Adrenal gland (tissue), 19 donors: ENCODE data around the gene ITGB6. TPM values are rescaled to one million over a fixed set of nuclear protein-coding genes. Genes with fewer than 3 reads are reported as not detected.

Experiments used
- DNase-seq, 7 donors: peaks; one replicate each; pipeline ENCODE4 v3.0.0-alpha.2; 2019 to 2020
- H3K27ac ChIP-seq, 5 donors: fragments of 200-600 bp; sonication (generic) in 4 of 5; 1 replicate in 3 of 5; 2 replicates in 2 of 5; pipeline versions ENCODE4 v1.5.1 to v1.8.0; 2016 to 2020; ENCODE audit warnings: mild to moderate bottlenecking in 1 of 5
- H3K27me3 ChIP-seq: fragments of 200-600 bp; 2 replicates; pipeline ENCODE4 v1.8.0; 2021
- H3K36me3 ChIP-seq, 2 donors: fragments of 200-600 bp; replicated peaks in 1 of 2; 1 replicate in 1 of 2; 2 replicates in 1 of 2; pipeline versions ENCODE4 v1.5.1 to v1.8.0; 2018 to 2022
- H3K4me1 ChIP-seq, 2 donors: fragments of 200-600 bp; replicated peaks in 1 of 2; 1 replicate in 1 of 2; 2 replicates in 1 of 2; pipeline versions ENCODE4 v1.5.1 to v1.8.0; 2018 to 2021
- H3K4me3 ChIP-seq, 4 donors: fragments of 200-600 bp; sonication (generic) in 3 of 4; one replicate each; pipeline ENCODE4 v1.5.1; 2016 to 2018
- H3K9me3 ChIP-seq, 3 donors: fragments of 200-600 bp; sonication (generic) in 1 of 3; replicated peaks in 1 of 3; 1 replicate in 2 of 3; 2 replicates in 1 of 3; pipeline versions ENCODE4 v1.5.1 to v1.8.0; 2016 to 2021
- CTCF ChIP-seq, 6 experiments: fragments of 450-650 bp in 4 of 6; fragments of 200-600 bp in 2 of 6; sonication (generic) in 1 of 6; IDR thresholded peaks; 1 replicate in 5 of 6; 2 replicates in 1 of 6; pipeline versions ENCODE4 v1.5.1 to v1.8.0; 2016 to 2021; ENCODE audit warnings: antibody characterized with exemption in 6 of 6, mild to moderate bottlenecking in 2 of 6, moderate library complexity in 1 of 6
- POLR2A ChIP-seq, 2 donors: fragments of 450-650 bp; IDR thresholded peaks; one replicate each; pipeline ENCODE4 v1.6.1; 2017; ENCODE audit warnings: antibody characterized with exemption in 2 of 2, mild to moderate bottlenecking in 2 of 2, moderate library complexity in 1 of 2
- WGBS, 4 donors: extraction: QIAGEN DNeasy Blood & Tissue Kit in 2 of 4; methylation state at CpG; one replicate each; pipeline versions ENCODE4 v1.1.5 to v1.1.7; 2013 to 2017; 5-methylcytosine and 5-hydroxymethylcytosine counted together
- intact Hi-C, 2 donors: fragments of 100-400 bp; cut with DNase I; formaldehyde crosslinking; loops; one replicate each; pipeline versions ENCODE4 v1.14.1 to v1.15.0; 2022 to 2023
- long read RNA-seq, 10 donors: library from polyadenylated mRNA in 3 of 10; unstranded in 2 of 10; stranded (forward) in 1 of 10; transcript quantifications; one replicate each; pipeline ENCODE4 v2.0.0 and lab custom pipeline, GENCODE V29; 2021 to 2026
- polyA plus RNA-seq, 3 donors: library from polyadenylated mRNA; stranded (reverse); fragments of 200-250 nt in 2 of 3; fragments of 350-450 nt in 1 of 3; fragmentation: Illumina TruSeq in 1 of 3; extraction: RNeasy Lipid Tissue Mini Kit (QIAGEN cat#74804) in 1 of 3; gene quantifications; one replicate each; pipeline ENCODE4 v1.2.3, GENCODE V29; 2013 to 2014
- total RNA-seq, 9 donors: library from RNA; depleted of rRNA in 4 of 9; stranded (reverse); fragments of >200 nt in 4 of 9; fragments of 120-200 nt in 1 of 9; fragmentation: NEBNext Ultra II Directional in 1 of 9; extraction: Animal tissue kit (Norgen Biotek cat#: 25700) in 1 of 9; gene quantifications; one replicate each; pipeline versions ENCODE4 v1.1.0 to v1.2.4, GENCODE V29; 2013 to 2023
- donor health status: healthy with polysubstance abuse.
- donor health status: Bipolar disorder and iron deficiency.
- donor health status: DM: yes; HTN: yes; CAD: no.
- donor health status: DM: no; HTN: no; CAD: no.
- donor health status: DM: no; HTN: no; CAD: no.
- donor health status: DM: yes; HTN: yes; CAD: no.

Gene ITGB6
- total RNA-seq, result under 1 TPM in 2 of 9 donors, not detected in 7; 0.18 to 0.53 TPM
- under 1 TPM in 1 of 3 donors, not detected in 2; 0.08 TPM for polyA plus RNA-seq
- long read RNA-seq, donor 1, result 0 reads
- long read RNA-seq, donor 2, result 0 reads
- long read RNA-seq, donor 3, result 0 reads
- long read RNA-seq, donor 4, result 0 reads
- long read RNA-seq, donor 5, result 0 reads
- long read RNA-seq, donor 6, result 0 reads
- long read RNA-seq, donor 7, result 0 reads
- long read RNA-seq, donor 8, result 0 reads
- long read RNA-seq, donor 9, result 0 reads
- long read RNA-seq, donor 10, result 0 reads

- DNase-seq, result no peak
- WGBS, 4 donors, result 89 to 91% (median 91%) methylated on average over 9 of the region's 9 CpGs
- Histone ChIP-seq H3K27ac (no peak within 1 kb of the TSS), H3K36me3 (no peaks in the 10 kb centered on the region), H3K4me3 (no peak within 1 kb of the TSS), H3K27me3 (no peaks in the 10 kb centered on the region), H3K9me3 (no peaks in the 10 kb centered on the region), H3K4me1 (no peaks in the 10 kb centered on the region)
- no peak for TF ChIP-seq CTCF (IDR thresholded peaks at IDR 0.05)
- TF ChIP-seq POLR2A (IDR thresholded peaks at IDR 0.05), result no peak
- intact Hi-C loops, result no loop called here
These were observed at the start of gene ITGB6 for GRCh38 chr2:160199683-160200389. Gene ITGB6, minus strand, starts transcription at chr2:160200272. Its CDS starts 209 bp downstream, at chr2:160200063.

- intact Hi-C loops, result no loop called here
These were observed 47.4 kb upstream of the ITGB6 start for GRCh38 chr2:160247296-160248035.

GRCh38 chr2:160246356-160246755 is 46.3 kb upstream of the ITGB6 start:
- intact Hi-C loops, result no loop called here
- WGBS, 4 donors, result 87 to 94% (median 92%) methylated on average over 2 of the region's 2 CpGs
- DNase-seq, result no peak

More at GRCh38 chr2:160247296-160248035, 47.4 kb upstream of the ITGB6 start:
- 79 to 85% (median 82%) methylated on average over 6 of the region's 6 CpGs for WGBS, 4 donors
- DNase-seq, result no peak
- Histone ChIP-seq H3K36me3 (no peaks in the 10 kb centered on the region), H3K4me3 (no peak overlapping the region), H3K4me1 (peaks cover 8 to 10% of the 10 kb centered on the region in 2 donors), H3K9me3 (no peaks in the 10 kb centered on the region), H3K27ac (no peak overlapping the region), H3K27me3 (no peaks in the 10 kb centered on the region)
- TF ChIP-seq POLR2A (IDR thresholded peaks at IDR 0.05), result no peak
- TF ChIP-seq CTCF (IDR thresholded peaks at IDR 0.05), result no peak

More at GRCh38 chr2:160246356-160246755, 46.3 kb upstream of the ITGB6 start:
- Histone ChIP-seq H3K4me3 (no peak overlapping the region), H3K27me3 (no peaks in the 10 kb centered on the region), H3K4me1 (peaks cover 19 to 20% of the 10 kb centered on the region in 2 donors), H3K27ac (no peak overlapping the region), H3K9me3 (no peaks in the 10 kb centered on the region), H3K36me3 (no peaks in the 10 kb centered on the region)
- TF ChIP-seq CTCF (IDR thresholded peaks at IDR 0.05) (no peak), POLR2A (IDR thresholded peaks at IDR 0.05) (no peak)
